ENCODE results near the gene RUNX2. TPM values are rescaled to one million over a fixed set of nuclear protein-coding genes. Genes with fewer than 3 reads are reported as not detected.

RUNX2 gene
- total and polyA plus RNA-seq, 9 of the 15 experiments (the other 6 are each of a cell fraction or from before 2014, with no cell fraction given), result 0.29 to 1.00 (median 0.43) TPM

GRCh38 chr6:45616209-45616608 is 288.1 kb downstream of the RUNX2 start (continued):
- TF ChIP-seq PCBP1 (IDR thresholded peaks at IDR 0.05; ENCODE audit: low read depth, low read length, poor library complexity, severe bottlenecking) (no peak), ZNF740 (CRISPR knock-in tag; IDR thresholded peaks at IDR 0.05) (no peak), ZNF740 (tag; IDR thresholded peaks at IDR 0.05) (no peak)

- H3K4me3 ChIP-seq, result no peak overlapping the region
- no peak overlapping the region for H3K9ac ChIP-seq (ENCODE audit: insufficient read depth in 1 of 2, low read depth in 2 of 2, low read length in 2 of 2)
- ATAC-seq (no peak), FAIRE-seq (no peak), DNase-seq (ENCODE audit: extremely low read depth in 1 of 4, low spot score in 3 of 4) (no peak)
- BruUV-seq (replicated peaks), result no TSS peak
- H3K9me3 ChIP-seq (replicated peaks; ENCODE audit: control insufficient read depth, insufficient read depth, low read depth, low read length), result no peaks in the 10 kb centered on the region
- no peaks in the 10 kb centered on the region for H3K79me2 ChIP-seq (ENCODE audit: control insufficient read depth, insufficient read depth, low read length)
- H3K4me2 ChIP-seq (ENCODE audit: insufficient read depth, low read length), result no peak overlapping the region
- 2% methylated on average over 3 of the region's 3 CpGs for WGBS (ENCODE audit: insufficient coverage, low coverage, missing lambda C conversion rate)
- H3K27me3 ChIP-seq (ENCODE audit: control insufficient read depth in 2 of 2, insufficient read depth in 2 of 2, low read length in 2 of 2), result peaks cover 0 to 13% of the 10 kb centered on the region in 2 experiments; a peak in 3 of 5 replicates
- no peaks in the 10 kb centered on the region for H3K9me1 ChIP-seq (ENCODE audit: control insufficient read depth, insufficient read depth, low read length)
- no peaks in the 10 kb centered on the region for H3K4me1 ChIP-seq (replicated peaks in 1 of 2; ENCODE audit: control insufficient read depth in 2 of 2, insufficient read depth in 2 of 2, low read length in 2 of 2)
- no peak overlapping the region for H3K27ac ChIP-seq (ENCODE audit: extremely low read depth, low read depth, low read length)
- POLR2A ChIA-PET, result interaction anchor here (0.8 kb wide), 1 partner anchor 95 kb away, joined by 3 read pairs; no protein-coding TSS in a partner anchor
- no peaks in the 10 kb centered on the region for H4K20me1 ChIP-seq (replicated peaks; ENCODE audit: control insufficient read depth, insufficient read depth, low read length)
- H3K36me3 ChIP-seq (ENCODE audit: control insufficient read depth, insufficient read depth, low read length), result no peaks in the 10 kb centered on the region
- CTCF ChIA-PET (ENCODE audit: low intra/inter-chr PET ratio), result no interaction called here
- in situ Hi-C loops (cut with MboI), result no loop called here
- H2AFZ ChIP-seq (ENCODE audit: low read depth, low read length), result no peak overlapping the region
- intact Hi-C loops (cut with micrococcal nuclease), result no loop called here
- TF ChIP-seq STAG1 (CRISPR knock-in tag; IDR thresholded peaks at IDR 0.05; ENCODE audit: borderline replicate concordance) (no peak), ZNF780A (CRISPR knock-in tag; IDR thresholded peaks at IDR 0.05) (no peak), ATF7 (IDR thresholded peaks at IDR 0.05) (no peak), EP300 (IDR thresholded peaks at IDR 0.05; ENCODE audit: low read length) (no peak), CTCF (IDR thresholded peaks at IDR 0.05 in 2 of 3, conservative IDR thresholded peaks at IDR 0.05 in 1 of 3; ENCODE audit: insufficient read depth in 2 of 3, low read depth in 1 of 3, low read length in 3 of 3) (peak in 1 of 3 experiments; percentile 20; a peak in 1 of 6 replicates), TSHZ1 (CRISPR knock-in tag; IDR thresholded peaks at IDR 0.05) (no peak), ZNF436 (CRISPR knock-in tag; IDR thresholded peaks at IDR 0.05) (no peak), LARP7 (IDR thresholded peaks at IDR 0.05) (no peak), ZNF77 (CRISPR knock-in tag; IDR thresholded peaks at IDR 0.05) (no peak), TAF7 (tag; IDR thresholded peaks at IDR 0.05) (no peak), MAFG (tag; conservative IDR thresholded peaks at IDR 0.05) (no peak)
Measured at GRCh38 chr6:45617441-45617840, 289.3 kb downstream of the RUNX2 start.

All from K562 (cell line).